CD4-positive, alpha-beta T cell treated with Interleukin-1 beta for 1 hour (primary cell): ENCODE data around the gene TEAD4.

Experiments used
- DNase-seq, 2 donors: peaks; one replicate each; pipeline ENCODE4 v3.0.0-alpha.2; 2020 to 2022

TEAD4 gene

GRCh38 chr12:2960996-2961616 is 1.9 kb downstream of the TEAD4 start:
- no peak for DNase-seq

DNA sequence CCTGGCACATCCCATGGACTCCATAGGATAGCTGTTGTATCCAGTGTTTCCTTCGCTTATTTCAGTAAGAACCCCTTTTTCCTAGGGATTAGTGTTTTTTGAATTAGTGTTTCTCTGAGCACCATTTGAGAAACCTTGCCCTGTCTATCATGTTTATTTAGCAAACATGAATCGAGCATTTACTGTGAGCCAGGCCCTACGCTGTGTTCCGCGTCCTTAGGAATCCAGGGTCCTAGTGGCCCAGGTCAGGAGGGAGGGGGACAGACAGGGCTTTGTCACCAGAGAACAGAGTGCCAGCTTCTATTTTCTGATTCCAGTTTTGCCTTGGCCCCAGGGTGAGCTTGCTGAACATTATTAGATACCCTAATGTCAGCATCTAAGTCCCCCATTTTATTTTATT is 2.5 kb downstream of the TEAD4 start:
- DNase-seq: no peak

- no peak for DNase-seq
Observed at GRCh38 chr12:2963154-2963759, 4.1 kb downstream of the TEAD4 start.

DNA sequence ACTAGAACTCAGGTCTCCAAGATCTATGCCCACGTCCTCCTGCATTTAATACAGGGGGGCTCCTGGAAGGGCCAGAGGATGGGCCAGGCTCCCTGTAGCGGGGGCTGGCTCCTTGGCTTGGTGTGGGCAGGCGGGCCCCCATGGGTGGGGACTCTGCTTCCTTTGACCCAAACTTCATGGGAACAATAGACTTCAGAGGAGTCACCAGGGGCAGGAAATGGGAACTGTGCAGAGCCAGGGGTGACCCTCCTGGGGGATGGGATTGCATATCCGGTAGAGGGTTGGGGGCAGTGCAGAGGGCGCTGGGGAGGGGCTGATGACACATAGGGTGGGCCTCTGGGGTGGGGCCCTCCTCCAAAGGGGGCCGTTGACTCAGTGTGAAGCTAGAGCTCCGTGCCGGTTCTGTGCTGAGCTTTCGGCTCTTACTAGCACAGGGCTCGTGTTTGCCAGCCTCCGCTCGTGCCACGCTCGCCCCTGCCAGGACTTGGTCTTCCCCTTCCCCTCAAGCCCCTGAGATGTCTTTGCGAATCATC is 4.6 kb downstream of the TEAD4 start:
- DNase-seq: no peak

GRCh38 chr12:2967651-2968050 is 8.5 kb downstream of the TEAD4 start:
- DNase-seq: no peak

GRCh38 chr12:2970744-2971143 is 11.5 kb downstream of the TEAD4 start:
- no peak for DNase-seq

- no peak for DNase-seq
Observed at GRCh38 chr12:2973566-2973965, 14.4 kb downstream of the TEAD4 start.

DNA sequence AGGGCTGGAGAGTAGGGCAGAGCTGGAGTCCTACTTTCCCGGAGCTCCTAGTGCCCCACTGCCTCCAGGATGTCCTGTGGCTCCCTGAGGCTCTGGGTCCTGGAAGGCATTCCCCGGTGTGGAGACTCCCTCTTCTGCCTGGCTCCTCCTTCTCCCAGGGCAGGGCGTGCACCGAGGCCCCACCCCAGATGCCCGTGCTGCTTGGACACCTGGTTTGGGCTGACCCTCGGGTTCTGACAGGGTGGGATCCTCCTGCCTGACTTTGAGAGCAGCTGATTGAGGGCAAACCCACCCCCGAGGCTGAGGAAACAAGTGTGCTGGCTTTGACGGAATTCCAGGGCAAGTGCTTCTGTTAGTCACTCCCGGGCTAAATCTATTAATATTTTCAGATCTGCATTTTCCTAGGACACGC is 15.4 kb downstream of the TEAD4 start:
- DNase-seq: no peak

DNA sequence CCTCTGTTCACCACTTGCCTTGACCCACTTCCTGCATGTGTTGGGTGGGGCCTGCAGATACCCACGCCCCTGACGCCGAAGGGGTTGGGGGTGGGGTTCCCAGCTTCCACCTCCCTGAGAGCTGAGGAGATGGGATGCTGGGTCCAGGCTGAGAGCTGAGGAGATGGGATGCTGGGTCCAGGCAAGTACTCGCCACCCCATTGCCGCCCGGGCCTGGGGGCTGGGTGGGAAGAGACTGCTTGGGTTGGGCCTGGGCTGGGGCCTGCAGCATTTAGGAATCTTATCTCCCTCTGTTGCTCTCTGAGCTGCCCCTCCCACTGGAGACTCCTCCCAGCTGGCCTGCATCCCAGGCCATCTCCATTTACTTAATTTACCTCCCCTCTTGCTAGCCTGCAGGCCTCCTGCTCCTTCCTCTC is 17.4 kb downstream of the TEAD4 start:
- no peak for DNase-seq

DNA sequence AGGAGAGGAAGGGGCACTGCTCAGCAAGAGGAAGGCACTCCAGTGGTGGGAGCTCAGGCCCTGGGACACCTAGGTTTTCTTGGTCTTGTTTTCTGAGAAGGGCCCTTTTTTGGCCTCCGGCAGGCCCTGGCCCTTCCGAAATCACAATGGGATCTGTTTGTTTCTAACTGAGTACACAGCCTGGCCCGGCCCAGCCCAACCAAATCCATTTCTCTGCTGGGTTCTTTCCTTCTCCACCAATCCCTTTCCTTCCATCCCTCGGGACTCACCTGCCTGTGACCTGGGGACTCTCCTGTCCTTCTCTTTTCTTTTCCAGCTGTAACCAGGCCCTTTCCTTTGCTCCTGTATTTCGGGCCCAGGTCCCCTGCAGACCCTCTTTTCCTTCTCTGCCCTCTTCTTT is 18.6 kb downstream of the TEAD4 start:
- no peak for DNase-seq

- DNase-seq: no peak
Observed at GRCh38 chr12:2979806-2980205, 20.6 kb downstream of the TEAD4 start.

DNA sequence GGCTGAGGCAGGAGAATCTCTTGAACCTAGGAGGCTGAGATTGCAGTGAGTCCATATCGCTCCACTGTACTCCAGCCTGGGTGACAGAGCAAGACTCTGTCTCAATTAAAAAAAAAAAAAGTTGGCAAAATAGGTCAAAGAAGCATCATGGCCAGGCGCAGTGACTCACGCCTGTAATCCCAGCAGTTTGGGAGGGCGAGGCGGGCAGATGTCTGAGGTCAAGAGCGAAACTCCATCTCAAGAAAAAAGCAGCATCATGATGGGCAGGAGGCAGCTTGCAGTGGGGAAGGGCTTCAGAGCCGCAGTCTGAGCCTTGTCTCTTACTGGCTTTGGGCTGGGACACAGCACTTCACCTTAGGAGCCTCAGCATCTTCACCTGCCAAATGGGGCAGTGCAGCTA is 21.4 kb downstream of the TEAD4 start:
- no peak for DNase-seq

DNA sequence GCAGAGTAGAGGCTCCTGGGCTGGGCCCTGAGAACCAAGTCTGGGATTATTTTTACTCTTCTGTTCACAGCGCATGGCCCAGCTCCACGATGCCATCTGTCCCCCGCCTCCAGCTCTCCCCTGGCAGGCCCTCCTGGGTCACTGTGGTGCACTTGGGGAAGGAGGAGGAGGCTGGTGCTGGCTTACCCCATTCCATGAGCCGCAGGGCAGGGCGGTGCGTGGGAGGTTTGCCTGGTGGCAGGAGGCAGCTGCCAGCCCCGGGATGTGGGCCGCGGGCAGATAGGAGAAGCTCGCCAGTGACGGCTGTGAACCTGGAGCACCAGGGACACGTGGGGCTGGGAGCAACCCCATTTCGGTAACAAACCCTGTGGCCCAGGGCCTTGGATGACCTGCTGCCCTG is 23.2 kb downstream of the TEAD4 start:
- no peak for DNase-seq

DNA sequence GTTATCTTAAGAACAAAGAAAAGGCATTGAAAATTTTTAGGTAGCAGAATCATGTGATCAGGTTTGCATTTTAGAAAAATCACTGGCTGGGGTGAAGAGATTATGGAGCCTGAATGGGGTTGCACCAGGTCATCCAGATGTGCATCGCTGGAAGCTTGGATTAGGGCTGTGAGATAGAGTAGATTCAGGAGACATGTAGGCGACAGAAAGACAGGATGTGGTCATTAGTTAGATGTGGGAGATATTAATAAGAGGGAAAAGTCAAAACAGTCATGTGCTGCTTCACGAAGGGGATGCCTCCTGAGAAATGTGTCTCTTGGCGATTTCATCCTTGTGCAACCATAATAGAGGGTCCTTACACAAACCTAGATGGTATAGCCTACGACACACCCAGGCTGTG is 25.1 kb downstream of the TEAD4 start:
- DNase-seq: no peak

DNA sequence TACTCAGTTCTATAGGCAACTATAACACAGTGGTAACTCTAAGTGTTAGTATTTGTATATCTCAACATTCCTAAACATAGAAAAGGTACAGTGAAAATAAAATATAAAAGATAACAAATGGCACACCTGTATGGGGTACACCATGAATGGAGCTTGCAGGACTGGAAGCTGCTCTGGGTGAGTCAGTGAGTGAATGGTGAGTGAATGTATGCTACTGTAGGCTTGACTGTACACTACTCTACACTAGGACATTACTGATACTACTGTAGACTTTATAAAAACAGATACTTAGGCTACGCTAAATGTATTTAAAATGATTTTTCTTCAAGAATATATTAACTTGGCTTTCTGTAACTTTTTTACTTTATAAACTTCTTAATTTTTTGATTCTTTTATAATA is 25.5 kb downstream of the TEAD4 start:
- no peak for DNase-seq

DNA sequence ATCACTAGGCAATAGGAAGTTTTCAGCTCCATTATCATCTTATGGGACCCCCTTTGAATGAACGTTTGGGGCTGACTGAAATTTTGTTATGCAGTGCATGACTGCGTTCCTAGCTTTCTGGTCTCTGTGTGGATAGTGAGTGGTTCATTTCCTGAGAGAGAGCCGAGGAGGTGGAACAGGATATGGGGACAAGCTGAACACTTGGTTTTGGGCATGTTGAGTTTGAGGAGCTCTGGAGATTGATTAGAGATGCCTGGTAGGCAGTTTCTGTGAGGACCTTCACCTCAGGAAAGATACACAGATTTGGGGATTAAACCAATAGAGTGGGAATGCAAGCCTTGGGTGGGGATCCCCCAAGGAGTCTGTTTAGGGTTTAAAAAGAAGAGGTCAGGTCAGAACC is 27.7 kb downstream of the TEAD4 start:
- no peak for DNase-seq

- DNase-seq: no peak
Observed at GRCh38 chr12:2988494-2988893, 29.3 kb downstream of the TEAD4 start.

GRCh38 chr12:2992724-2993123 is 33.5 kb downstream of the TEAD4 start:
- no peak for DNase-seq

DNA sequence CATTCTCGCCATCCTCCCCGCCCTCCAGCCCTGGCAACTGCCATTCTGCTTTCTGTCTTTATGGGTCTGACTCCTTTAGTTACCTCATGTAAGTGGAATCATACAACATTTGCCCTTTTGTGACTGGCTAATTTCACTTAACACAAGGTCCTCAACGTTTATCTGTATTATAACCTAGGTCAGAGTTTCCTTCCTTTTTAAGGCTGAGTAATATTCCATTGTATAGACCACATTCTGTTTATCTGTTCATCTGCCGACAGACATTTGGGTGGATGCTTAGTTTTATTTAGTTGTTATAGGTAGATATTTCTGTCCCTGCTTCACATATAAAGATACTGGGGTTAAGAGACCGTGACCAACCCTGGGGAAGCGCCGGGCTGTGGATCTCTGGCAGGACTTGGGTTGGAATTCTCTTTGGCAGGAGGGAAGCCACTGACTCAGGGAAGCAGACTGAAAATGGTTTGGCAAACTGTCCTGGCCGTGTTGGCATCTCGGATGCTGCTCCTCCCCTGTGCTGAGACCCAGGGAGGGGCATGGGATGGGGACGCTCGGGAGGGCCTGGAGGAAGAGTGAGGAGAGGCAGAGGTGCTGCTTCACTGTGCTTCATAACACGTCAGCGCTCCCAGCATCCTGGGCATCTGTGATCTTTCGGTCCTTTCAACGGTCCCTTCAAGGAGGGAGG is 38.9 kb downstream of the TEAD4 start:
- no peak for DNase-seq

DNA sequence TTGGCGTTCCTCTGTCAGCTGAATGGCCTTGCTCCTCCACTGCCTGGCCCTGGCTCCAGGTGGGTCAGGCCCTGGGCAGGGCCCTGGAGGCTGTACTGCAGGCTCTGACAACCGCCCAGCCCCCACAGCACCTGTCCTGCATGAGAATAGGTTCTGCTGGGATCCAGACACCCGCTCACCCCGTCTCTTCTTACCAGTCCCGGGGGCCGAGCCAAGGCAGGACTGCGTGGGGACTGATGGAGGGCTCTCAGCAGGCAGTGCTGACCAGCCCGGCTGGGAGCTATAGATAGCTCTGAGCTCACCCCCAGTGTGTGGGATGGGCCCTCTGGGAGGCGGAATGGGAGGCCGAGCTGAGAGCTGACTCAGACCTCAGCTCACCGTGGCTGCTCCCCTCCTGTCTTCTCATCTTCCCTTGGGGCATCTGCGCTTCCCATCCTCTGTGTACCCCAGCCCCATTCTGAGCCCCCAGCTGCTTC is 39.6 kb downstream of the TEAD4 start:
- DNase-seq: no peak

GRCh38 chr12:2999265-2999841 is 40.2 kb downstream of the TEAD4 start:
- DNase-seq: no peak

GRCh38 chr12:3000548-3001275 is 41.5 kb downstream of the TEAD4 start:
- DNase-seq: no peak

- DNase-seq: no peak
Observed at GRCh38 chr12:3002646-3003045, 43.4 kb downstream of the TEAD4 start.
